GM18499 (cell line): ENCODE results near the gene TRHDE.

Experiments used
- ATAC-seq: cut with Tn5 transposase; IDR thresholded peaks from one replicate; pipeline ENCODE4 v1.9.1; 2021; ENCODE audit warnings: moderate number of reproducible peaks; ENCODE audit not compliant: insufficient read depth, unreplicated experiment

TRHDE gene

DNA sequence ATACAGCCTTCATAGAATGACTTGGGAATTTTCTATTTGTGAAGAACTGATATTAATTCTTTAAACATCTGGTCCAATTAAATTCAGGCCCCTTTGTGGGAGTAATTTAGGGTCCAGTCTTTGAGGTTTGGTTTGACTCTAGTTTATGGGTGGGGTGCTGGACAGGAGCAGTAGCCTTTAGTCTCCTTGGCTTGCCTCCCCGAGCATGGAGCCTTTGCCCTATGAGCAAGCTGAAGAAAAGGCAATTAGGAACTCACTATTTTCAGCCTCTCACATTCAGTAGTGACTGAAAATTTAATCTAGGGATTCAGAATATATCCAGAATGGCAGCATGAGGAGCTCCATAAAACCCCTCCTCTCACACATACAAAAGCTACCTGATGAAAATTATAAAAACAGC lies 161.1 kb downstream of the TRHDE start:
- no peak for ATAC-seq

DNA sequence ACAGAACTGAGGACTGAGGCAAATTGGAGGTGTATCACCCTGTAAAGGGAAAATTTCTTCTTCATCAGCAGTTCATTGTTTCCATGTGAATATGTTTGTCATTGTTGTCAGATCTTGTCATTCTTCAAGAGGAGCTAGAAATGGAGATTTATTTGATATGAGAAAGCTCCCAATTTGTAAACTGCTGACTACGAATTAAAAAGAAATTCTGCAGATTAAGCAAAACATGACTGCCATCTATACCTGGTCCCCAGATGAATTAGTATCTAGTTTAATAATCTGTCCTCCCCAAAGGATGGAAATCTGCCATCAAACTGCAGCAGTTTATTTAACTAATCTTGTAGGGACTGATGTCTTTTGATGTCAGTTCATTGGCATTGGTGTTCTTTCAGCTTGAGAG lies 162.8 kb downstream of the TRHDE start:
- ATAC-seq, result no peak

DNA sequence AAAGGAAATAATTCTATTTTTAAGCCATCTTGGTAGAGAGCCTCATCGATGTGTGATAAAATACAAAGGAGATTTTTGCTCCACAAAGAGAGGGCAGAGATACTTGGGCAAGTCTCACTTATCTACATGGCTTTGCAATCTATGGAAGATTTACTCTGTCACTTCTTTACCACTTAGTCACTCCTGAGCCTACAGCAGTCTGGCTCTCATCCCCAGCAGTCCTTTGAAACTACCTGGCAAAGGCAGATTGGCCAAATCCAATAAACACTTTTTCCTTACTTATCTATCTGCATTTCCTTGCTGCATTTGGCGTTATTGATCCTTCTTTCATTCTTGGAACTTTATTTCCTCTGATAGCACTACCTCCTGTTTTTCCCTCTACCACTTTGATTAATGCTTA lies 170.0 kb downstream of the TRHDE start:
- ATAC-seq, result no peak

DNA sequence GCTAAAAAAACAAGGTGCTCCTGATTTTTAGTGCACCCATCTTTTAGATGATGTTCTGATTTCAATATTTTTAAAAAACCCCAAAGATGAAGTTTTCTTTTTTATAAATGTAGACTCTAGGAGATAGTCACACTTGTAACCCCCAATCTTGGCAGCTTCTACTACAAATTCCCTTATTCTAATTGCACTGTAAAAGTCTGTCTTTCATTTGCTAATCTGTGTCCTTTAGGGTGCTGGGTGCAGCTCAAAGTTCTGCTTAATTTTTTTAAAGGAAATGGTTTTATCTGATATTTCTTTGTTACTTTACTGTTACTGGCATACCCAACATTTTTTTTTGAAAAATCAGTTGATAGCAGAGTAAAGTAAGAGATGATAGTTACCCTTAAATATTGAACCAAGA lies 172.0 kb downstream of the TRHDE start:
- ATAC-seq, result no peak

DNA sequence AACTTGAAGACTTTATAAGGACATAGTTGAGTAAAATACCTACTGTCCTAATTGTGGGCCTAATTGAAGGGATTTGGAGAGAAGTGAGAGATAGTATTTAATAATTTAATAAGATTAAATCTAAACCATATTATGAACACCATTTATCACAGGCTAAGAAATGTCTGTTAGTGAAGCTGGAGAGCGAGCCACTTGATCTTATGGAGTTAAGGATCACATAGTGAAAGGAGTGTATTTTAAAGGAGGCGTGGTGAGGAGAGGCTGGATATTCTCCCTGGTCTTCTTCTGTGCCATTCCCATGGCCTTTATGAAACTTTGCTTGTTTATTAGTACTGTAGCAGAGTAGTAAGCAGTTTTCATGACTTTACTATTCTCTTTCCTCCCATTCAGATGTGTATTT lies 172.4 kb downstream of the TRHDE start:
- ATAC-seq, result no peak

DNA sequence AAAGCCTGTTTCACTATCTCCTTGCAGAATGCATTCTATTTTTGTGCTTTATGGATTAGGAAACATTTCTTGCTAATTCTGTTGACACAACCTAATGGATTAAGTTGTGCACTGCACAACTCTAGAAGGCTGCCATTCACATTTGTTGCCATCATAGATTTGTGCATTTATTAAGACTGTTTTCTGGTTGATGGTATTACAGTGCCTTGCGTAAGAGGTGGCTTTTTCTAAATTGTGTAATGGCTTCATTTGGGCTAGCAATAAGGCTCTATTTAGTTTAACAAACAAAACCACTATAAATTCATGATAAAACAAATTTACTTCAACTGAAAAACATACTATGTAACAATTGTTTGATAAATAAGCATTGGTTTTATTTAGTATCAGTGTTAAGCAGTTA lies 175.9 kb downstream of the TRHDE start:
- ATAC-seq, result no peak

DNA sequence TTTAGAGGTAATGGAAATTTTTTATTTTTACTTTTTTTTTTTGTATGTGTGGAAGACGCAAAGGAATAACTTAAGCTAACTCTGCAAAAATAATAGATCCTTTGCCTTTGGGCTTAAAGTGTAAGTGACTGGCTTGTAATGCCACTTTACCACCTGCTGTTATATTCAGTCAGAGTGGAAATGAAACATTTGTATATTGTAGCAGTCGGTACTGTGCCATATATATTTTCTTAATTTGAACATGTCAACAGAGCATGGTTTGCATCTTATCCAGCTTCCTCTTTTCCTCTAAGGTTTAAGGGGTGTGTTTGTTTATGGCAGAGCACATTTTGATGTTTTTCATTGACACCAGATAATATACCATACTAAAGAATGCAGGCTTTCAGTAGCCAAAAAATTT lies 176.6 kb downstream of the TRHDE start:
- ATAC-seq, result no peak

DNA sequence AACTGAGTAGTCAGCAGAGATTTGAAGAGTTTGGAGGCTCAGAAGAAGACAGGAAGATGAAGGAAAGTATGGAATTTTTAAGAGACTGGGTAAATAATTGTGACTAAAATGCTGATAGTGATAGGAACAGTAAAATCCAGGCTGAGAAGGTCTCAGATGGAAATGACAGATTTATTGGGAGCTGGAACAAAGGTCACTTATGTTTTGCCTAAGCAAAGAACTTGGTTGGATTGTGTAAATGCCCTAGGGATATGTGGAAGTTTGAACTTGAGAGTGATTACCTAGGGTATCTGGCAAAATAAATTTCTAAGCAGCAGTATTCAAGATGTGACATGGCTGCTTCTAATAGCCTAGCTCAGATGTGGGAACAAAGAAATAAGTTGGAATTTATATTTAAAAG lies 180.9 kb downstream of the TRHDE start:
- ATAC-seq, result no peak

DNA sequence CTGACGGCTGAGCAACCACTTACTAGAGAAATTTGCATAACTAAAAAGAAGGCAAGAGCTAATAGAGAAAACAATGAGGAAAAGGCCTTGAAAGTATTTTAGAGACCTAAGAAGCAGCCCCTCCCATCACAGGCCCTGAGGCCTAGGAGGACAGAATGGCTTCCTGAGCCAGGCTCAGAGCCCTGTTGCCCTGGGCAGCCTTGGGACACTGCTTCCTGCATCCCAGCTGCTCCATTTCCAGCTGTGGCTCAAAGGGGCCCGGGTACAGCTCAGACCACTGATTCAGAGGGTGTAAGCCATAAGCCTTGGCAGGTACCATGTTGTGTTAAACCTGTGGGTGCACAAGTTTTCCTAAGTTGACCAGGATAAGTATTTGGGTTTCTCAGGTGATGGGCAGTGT lies 181.4 kb downstream of the TRHDE start:
- ATAC-seq, result no peak

DNA sequence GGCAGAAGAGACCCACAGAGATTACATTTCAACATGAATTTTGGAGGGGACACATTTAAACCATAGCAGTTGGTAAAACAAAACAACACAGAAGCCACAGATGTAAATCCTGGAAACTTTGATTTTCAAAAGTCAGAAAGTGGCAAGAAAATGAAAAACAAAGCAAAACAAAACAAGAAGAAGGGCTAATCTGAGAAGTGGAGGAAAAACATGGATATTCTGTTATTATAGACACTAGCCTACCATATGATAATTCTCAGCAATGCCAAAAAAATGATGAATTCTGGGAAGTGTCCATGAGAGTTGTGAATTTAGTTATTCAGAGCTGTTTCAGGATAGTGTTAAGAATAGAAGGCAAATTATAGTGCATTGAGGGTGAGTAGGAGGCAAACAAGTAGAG lies 192.3 kb downstream of the TRHDE start:
- ATAC-seq, result no peak

DNA sequence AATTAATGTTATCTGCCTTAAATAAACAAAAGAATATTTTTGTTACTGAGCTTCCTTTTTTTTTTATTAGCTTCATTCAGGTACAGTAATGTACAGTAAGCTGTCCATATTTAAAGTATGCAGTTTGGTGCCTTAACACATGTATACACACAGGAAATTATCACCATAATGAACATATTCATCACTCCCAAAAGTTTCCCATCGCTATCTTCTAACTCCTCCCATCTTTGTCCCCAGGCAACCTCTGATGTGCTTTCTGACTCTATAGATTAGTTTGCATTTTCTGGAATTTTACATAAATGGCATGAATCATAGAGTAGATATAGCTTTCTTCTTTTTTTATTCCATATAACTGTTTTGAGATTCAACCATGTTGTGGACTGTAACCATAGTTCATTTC lies 193.0 kb downstream of the TRHDE start:
- no peak for ATAC-seq

DNA sequence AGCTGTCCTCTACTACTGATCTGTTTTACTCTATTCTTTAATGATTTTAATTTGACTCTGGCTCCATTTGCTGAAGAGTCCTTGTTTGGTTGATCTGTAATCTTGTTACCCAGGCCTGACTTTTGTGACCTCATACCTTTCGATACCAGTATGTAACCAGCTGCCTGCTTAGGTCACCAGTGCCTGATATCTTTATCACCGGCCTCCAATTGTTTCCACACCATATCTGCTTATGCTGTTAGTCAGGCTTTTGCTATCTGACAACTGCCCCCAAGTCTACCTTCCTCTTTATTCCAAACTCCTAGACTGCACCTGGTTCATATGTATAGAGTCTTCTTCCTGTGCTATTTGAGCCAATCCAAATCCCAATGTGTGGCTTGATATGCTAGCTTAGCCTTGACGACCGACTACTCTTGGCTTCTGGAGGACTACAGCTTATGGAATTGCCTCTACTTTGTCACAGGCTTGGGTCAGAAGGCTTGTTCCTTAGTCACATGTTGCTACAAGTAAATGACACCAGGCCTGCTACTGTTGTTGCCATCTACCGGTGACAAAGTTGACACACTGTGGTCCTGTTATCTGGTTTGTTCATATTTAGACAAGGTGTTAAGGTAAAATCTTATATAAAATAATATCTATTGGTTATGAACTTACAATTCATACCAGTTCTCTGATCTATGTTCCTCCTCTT lies 193.9 kb downstream of the TRHDE start:
- no peak for ATAC-seq

DNA sequence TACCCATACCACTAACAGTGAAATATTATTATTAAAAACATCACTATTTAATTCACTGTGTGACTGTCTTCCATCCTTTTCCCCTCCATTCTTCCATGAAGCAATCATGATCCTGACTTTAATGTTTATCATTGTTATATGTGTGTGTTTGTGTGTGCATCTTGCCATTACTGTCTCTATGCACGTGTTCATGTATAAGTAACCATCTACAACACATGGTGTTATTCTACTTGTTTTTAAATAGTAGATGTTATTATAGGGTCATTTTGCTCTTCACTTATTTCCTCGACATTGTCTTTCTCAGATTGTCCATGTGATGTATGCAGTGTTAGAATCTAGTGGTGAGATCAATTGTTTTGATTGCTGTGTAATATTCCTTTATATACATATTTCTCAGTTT lies 195.8 kb downstream of the TRHDE start:
- ATAC-seq, result no peak

DNA sequence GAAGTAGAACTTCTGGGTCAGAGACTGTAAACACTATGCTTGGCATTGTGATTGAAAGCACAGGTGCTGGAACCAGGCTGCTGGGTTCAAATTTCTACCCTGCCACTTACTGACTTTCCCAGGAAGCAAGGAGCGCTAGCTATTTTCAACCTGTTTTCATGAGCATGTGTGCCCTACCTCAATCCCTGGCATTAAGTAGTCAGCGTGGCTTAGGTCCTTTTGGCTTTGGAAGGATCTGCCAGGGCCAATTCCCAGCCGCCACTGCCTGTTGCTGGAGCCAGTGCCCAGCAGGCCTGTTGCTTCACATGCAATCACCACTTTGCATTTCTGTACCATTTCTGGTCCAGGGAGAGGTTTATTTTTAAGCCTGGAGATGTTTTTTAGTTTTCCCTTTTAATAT lies 196.3 kb downstream of the TRHDE start:
- ATAC-seq, result no peak

DNA sequence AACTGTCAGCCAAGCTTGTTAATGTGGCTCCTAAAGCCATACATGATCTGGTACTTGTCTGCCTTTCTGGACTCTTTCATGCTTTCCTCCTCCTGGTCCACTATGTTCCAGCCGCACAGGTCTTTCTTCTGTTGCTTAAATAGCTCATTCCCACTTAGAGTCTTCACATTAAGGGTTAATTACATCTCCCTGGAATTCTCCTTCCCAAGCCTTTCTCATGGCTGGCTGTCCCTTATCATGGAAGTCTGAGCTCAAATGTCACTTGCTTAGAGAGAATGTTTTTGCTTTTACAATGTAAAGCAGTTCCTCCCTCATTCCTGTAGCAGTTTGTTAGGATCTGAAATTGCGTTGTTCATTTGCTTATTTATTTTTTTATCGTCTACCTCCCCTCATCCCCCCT lies 199.6 kb downstream of the TRHDE start:
- ATAC-seq, result no peak

DNA sequence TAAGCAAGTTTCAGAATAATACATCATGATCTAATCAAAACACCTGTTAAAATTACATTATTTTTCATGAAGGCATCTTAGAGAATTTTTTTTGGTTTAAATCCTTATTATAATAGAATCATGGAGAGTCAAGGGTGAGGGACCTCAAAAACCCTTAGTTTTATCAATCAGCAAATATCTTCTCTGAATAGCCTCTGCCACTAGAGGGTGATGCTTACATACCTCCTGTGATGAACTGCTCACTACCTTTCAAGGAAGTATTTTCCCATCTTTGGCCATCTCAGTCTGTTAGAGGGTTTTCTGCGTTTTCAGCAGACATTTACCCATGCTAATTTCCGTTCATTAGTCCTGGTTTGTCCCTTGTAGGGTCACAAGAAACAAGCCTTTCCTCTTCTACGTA lies 200.2 kb downstream of the TRHDE start:
- no peak for ATAC-seq

DNA sequence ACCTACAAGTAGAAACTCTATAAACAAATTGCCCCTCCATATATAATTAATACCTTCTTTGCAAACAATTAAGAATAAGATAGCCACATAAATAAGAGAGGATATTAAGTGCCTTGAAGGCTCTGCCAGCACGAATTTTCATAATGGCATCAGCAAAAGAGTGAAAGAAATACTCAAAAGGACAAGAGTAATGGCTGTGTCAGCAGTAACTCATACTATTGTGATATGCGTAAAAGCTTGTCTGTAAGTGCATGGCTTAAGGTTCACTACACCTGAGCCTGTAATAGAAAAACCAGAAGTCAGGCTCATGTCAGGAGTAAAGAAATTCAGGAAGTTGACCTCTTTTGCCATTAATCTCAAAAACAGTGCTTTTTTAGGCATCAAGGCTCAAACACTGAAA lies 204.1 kb downstream of the TRHDE start:
- ATAC-seq, result no peak

DNA sequence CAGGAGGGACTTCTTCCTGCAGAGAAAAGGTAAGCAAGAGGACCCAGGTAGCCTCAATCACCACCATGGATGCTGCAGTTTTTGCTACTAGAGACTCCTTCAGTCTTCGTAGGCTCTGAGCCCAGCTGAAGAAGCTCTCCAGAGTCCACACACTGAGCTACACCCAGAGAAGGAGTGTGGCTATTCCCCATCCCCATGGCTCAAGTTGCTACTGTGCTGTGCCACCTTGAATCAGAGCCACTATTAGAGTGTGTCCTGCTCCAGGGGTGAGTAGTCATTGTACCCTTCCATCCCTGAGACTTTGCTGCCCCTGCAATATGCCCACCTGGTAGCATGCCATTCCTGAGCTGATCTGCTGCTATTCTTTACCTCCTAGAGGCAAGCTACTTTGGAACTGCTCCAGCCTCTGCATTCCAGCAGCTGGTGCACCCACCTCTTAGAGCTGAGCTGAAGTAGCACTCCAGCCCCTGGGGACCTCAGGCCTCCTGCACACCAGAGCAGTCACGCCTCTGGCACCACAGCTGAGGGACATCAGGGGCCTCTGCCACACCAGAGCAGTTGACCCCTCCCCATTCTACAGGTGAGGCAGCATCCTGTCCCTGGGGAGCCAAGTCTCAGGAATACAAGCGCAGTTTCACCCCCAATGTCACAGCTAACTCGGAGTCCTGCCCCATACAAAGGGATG lies 213.0 kb downstream of the TRHDE start:
- ATAC-seq, result no peak

DNA sequence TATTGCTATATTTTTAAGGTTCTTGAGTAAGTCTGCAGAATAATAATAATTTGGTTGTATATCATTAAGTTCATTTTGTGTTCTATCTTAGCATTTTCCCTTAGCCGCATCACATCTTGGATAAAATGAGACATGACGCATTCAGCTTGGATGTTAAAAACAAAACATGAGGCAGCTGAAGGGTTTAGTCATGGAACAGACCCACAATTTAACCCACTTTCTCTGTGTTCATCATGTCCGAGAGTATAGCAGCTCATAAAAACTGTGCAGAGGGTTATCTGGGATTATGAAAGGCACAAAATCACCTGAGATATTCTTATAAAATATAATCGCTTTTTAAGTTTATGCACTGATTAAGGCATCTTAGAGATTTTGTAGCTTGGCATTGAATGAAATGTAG lies 219.3 kb downstream of the TRHDE start:
- no peak for ATAC-seq

DNA sequence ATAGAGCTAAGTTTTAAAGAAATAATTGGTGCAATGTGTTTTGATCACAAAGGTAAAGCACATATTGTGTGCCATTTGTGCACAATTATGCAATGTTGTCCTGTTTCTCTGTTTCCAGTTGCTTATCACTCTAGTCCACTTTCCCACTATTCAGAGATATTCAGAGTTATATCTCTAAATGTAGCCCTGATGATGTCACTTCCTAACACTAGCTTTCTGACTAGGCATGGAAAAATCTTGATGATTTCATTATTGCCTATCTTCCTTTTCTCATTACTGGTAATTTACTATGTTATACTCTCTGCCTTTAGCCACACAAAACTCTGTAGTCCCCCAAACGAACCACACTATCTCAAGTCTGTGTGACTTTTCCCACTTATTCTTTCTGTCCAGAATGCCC lies 221.2 kb downstream of the TRHDE start:
- no peak for ATAC-seq

DNA sequence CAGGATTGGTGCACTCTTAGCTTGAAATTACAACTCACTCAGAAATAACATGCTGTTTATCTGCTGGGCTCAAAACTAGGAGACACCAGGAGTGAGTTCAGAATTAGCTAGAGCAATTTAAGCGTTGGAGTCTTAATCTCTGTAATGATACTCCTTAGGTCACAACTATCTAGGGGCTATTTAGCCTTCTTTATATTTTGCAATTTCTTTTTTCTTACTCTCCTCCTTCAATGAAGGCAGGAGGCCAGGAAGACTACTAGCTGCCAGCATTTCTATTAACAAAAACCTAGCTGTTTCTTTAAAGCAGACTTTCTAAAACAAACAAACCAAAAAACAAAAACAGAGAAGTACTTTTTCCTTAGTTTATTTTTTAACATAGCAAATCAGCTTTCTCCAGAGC lies 226.2 kb downstream of the TRHDE start:
- ATAC-seq, result no peak

DNA sequence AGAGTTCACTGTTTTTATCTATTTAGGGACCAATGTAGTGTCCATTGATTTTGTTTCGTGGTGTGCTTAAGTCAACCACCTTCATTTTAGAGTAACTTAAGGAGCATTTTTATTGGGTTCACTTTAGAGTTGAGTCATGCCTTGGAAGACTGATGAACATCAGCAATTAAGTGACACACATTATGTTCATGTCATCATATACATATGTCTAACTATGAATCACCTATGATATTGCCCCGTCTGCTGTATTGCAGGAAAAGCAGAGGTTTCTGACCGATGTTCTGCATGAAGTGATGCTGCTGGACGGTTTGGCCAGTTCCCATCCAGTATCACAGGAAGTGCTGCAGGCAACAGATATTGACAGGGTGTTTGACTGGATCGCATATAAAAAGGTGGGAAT lies 227.1 kb downstream of the TRHDE start:
- no peak for ATAC-seq
